ENCODE data around the gene CYSRT1. TPM values are rescaled to one million over a fixed set of nuclear protein-coding genes. Genes with fewer than 3 reads are reported as not detected.

The CYSRT1 gene
- total and polyA plus RNA-seq, 2 donors (not counting 1 experiment from before 2014, with no cell fraction given): 0.22 to 0.51 TPM

GRCh38 chr9:137188490-137189296, 36.3 kb upstream of the CYSRT1 start, which contains the start of the genes ANAPC2 and SSNA1:
TSS of gene ANAPC2 (minus strand) at chr9:137188560. CDS start at chr9:137188532, 28 bp downstream.
TSS of gene SSNA1 (plus strand) at chr9:137188676. CDS start at chr9:137188727, 51 bp downstream.
- H3K9me3 ChIP-seq (ENCODE audit: control extremely low read depth in 1 of 3, control insufficient read depth in 2 of 3, insufficient read depth in 1 of 3, low read length in 2 of 3): peaks cover 0 to 3% (median 0%) of the 10 kb centered on the region in 3 donors
- Mint-ChIP-seq H3K27ac (peak within 1 kb of the TSS; percentile 97), H3K4me3 (peak within 1 kb of the TSS; percentile 96), H3K4me1 (peaks cover 36% of the 10 kb centered on the region), H3K9me3 (ENCODE audit: insufficient read depth) (no peaks in the 10 kb centered on the region), H3K27me3 (no peaks in the 10 kb centered on the region)
- TF ChIP-seq, protein P1, sequence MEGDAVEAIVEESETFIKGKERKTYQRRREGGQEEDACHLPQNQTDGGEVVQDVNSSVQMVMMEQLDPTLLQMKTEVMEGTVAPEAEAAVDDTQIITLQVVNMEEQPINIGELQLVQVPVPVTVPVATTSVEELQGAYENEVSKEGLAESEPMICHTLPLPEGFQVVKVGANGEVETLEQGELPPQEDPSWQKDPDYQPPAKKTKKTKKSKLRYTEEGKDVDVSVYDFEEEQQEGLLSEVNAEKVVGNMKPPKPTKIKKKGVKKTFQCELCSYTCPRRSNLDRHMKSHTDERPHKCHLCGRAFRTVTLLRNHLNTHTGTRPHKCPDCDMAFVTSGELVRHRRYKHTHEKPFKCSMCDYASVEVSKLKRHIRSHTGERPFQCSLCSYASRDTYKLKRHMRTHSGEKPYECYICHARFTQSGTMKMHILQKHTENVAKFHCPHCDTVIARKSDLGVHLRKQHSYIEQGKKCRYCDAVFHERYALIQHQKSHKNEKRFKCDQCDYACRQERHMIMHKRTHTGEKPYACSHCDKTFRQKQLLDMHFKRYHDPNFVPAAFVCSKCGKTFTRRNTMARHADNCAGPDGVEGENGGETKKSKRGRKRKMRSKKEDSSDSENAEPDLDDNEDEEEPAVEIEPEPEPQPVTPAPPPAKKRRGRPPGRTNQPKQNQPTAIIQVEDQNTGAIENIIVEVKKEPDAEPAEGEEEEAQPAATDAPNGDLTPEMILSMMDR (IDR thresholded peaks at IDR 0.05): peak; percentile 49
- no peak for TF ChIP-seq EZH2 (IDR thresholded peaks at IDR 0.05; ENCODE audit: borderline replicate concordance, insufficient read depth, low read depth, low read length, poor library complexity, severe bottlenecking)
- ChIA-PET POLR2A (interaction anchor here (0.7 to 2.7 kb wide), 11 partner anchors 10 to 102 kb away, joined by 3 to 21 read pairs (median 7); partner anchors contain the start of genes MAN1B1, RNF208, TOR4A and TPRN), CTCF (interaction anchor here (0.7 to 4.0 kb wide), 14 partner anchors 10 to 142 kb away, joined by 3 to 42 read pairs (median 3); partner anchors contain the start of genes CYSRT1, DPP7, NPDC1 and RNF224)
- H3K4me1 ChIP-seq (ENCODE audit: control insufficient read depth in 2 of 2, insufficient read depth in 2 of 2, low read length in 2 of 2): peaks cover 26 to 40% of the 10 kb centered on the region in 2 donors
- WGBS (ENCODE audit: insufficient coverage): under 1% methylated on average over 98 of the region's 98 CpGs
- peak; percentile 84 for ATAC-seq (ENCODE audit: low read depth)
- H2AFZ ChIP-seq (ENCODE audit: insufficient read depth, low read depth, low read length, poor library complexity, severe bottlenecking): peak within 1 kb of the TSS; percentile 88
- peak; percentile 97 for DNase-seq
- peak within 1 kb of the TSS; percentile 50 to 99 (median 98) for H3K4me3 ChIP-seq (ENCODE audit: control extremely low read depth in 1 of 5, extremely low read depth in 1 of 5, insufficient read depth in 1 of 5, low read depth in 2 of 5, low read length in 4 of 5)
- intact Hi-C loops (cut with micrococcal nuclease): loop anchor here (1.0 to 5.0 kb wide), 7 partner anchors 12 to 61 kb away; partner anchors contain the start of genes NDOR1, RNF224, TMEM203 and TPRN
- no peaks in the 10 kb centered on the region for H3K27me3 ChIP-seq (replicated peaks in 1 of 4; ENCODE audit: control extremely low read depth in 1 of 4, control insufficient read depth in 3 of 4, insufficient read depth in 4 of 4, low read length in 3 of 4)
- peaks cover 83% of the 10 kb centered on the region for H3K79me2 ChIP-seq (ENCODE audit: control insufficient read depth, insufficient read depth, low read length)
- H3K4me2 ChIP-seq (replicated peaks; ENCODE audit: low read depth, low read length, poor library complexity, severe bottlenecking): peak within 1 kb of the TSS; percentile 95
- H3K36me3 ChIP-seq (replicated peaks in 1 of 2; ENCODE audit: control extremely low read depth in 1 of 2, control insufficient read depth in 1 of 2, extremely low read depth in 1 of 2, insufficient read depth in 2 of 2, low read length in 1 of 2): peaks cover 0 to 43% of the 10 kb centered on the region in 2 experiments
- peak within 1 kb of the TSS; percentile 94 for H3K9ac ChIP-seq (ENCODE audit: low read length)
- peak within 1 kb of the TSS; percentile 78 to 90 for H3K27ac ChIP-seq (ENCODE audit: low read length in 2 of 2)
- peaks cover 56% of the 10 kb centered on the region for H4K20me1 ChIP-seq (ENCODE audit: control insufficient read depth, insufficient read depth, low read length, poor library complexity, severe bottlenecking)
